A549 (cell line): ENCODE results near the gene NLRC5. TPM values are rescaled to one million over a fixed set of nuclear protein-coding genes. Genes with fewer than 3 reads are reported as not detected.
A peak's percentile ranks its signal among the peaks of the same experiment; 100 is the strongest.

Experiments used
- ATAC-seq, 2 experiments: fragments of 200-7000 bp in 1 of 2; fragments of >200 bp in 1 of 2; cut with Nextera tagmentation in 1 of 2; cut with Tn5 transposase in 1 of 2; 3 replicates each; pipeline versions ENCODE4 v1.8.0 to v1.9.1; 2018 to 2020; ENCODE audit warnings: mild to moderate bottlenecking in 1 of 2, moderate library complexity in 1 of 2
- CTCF ChIA-PET: fragments of 300-600 bp; sonication (Branson Sonifier 250); formaldehyde crosslinking; extraction: SDS; loops from one replicate; lab custom pipeline; 2021; ENCODE audit warnings: antibody characterized with exemption, inconsistent platforms; lab: Yijun Ruan, JAX
- POLR2A ChIA-PET: fragments of 350-600 bp; formaldehyde crosslinking; extraction: SDS; loops from one replicate; lab custom pipeline; 2021; ENCODE audit warnings: antibody characterized with exemption, inconsistent platforms; lab: Yijun Ruan, JAX
- DNase-seq, 2 experiments: peaks; one replicate each; pipeline versions ENCODE4 v3.0.0 to v3.0.0-alpha.2; 2011 to 2016; ENCODE audit warnings: low read depth in 1 of 2, low spot score in 1 of 2
- FAIRE-seq: peaks from 2 replicates; lab custom pipeline; 2011; peaks lifted over from hg19 to GRCh38; lab: Jason Lieb, UNC
- H3K27ac ChIP-seq, 2 experiments: fragments of >200 bp; sonication (Bioruptor Twin); formaldehyde crosslinking; 3 replicates each; pipeline ENCODE4 v1.5.1; 2016 to 2017
- H3K4me1 ChIP-seq: fragments of >200 bp; sonication (Bioruptor Twin); formaldehyde crosslinking; 3 replicates; pipeline ENCODE4 v1.6.1; 2016
- H3K4me2 ChIP-seq: fragments of >200 bp; sonication (Bioruptor Twin); formaldehyde crosslinking; 3 replicates; pipeline ENCODE4 v1.6.1; 2016
- H3K4me3 ChIP-seq: fragments of >200 bp; sonication (Bioruptor Twin); formaldehyde crosslinking; 3 replicates; pipeline ENCODE4 v1.5.1; 2016
- H3K9me3 ChIP-seq: fragments of >200 bp; sonication (Bioruptor Twin); formaldehyde crosslinking; 3 replicates; pipeline ENCODE4 v1.6.1; 2016
- CEBPB ChIP-seq, 2 experiments: fragments of >200 bp in 1 of 2; sonication (Bioruptor Twin) in 1 of 2; formaldehyde crosslinking in 1 of 2; IDR thresholded peaks; 2 replicates each; pipeline ENCODE4 v1.6.1; 2012 to 2016
- EHMT2 ChIP-seq: fragments of 200-600 bp; sonication (generic); IDR thresholded peaks from 2 replicates; pipeline ENCODE4 v1.6.1; 2016; ENCODE audit warnings: antibody characterized with exemption, low read depth, mild to moderate bottlenecking, moderate library complexity
- EP300 ChIP-seq, 2 experiments: fragments of >200 bp; sonication (Bioruptor Twin); formaldehyde crosslinking; IDR thresholded peaks; 2 replicates in 1 of 2; 3 replicates in 1 of 2; pipeline ENCODE4 v1.6.1; 2016 to 2017
- FOSB ChIP-seq: fragments of 250-450 bp; sonication (Bioruptor Pico); IDR thresholded peaks from 2 replicates; pipeline ENCODE4 v1.5.0; 2020; ENCODE audit warnings: mild to moderate bottlenecking, moderate library complexity
- FOSL2 ChIP-seq, 2 experiments: fragments of 450-650 bp in 1 of 2; fragments of >200 bp in 1 of 2; sonication (Bioruptor Twin) in 1 of 2; formaldehyde crosslinking; IDR thresholded peaks; 2 replicates each; pipeline versions ENCODE4 v1.5.0 to v1.6.1; 2016 to 2020; ENCODE audit warnings: mild to moderate bottlenecking in 1 of 2, moderate library complexity in 1 of 2
- GATA3 ChIP-seq: IDR thresholded peaks from 2 replicates; pipeline ENCODE4 v1.6.1; 2012; ENCODE audit warnings: borderline replicate concordance
- HDAC2 ChIP-seq: fragments of 200-600 bp; sonication (generic); IDR thresholded peaks from 2 replicates; pipeline ENCODE4 v1.6.1; 2016
- HEYL ChIP-seq: fragments of 250-450 bp; sonication (Bioruptor Pico); IDR thresholded peaks from 2 replicates; pipeline ENCODE4 v1.8.0; 2021; ENCODE audit warnings: mild to moderate bottlenecking, moderate library complexity
- HOXA7 ChIP-seq: fragments of 250-450 bp; sonication (Bioruptor Pico); IDR thresholded peaks from 2 replicates; pipeline ENCODE4 v1.5.0; 2020; ENCODE audit warnings: mild to moderate bottlenecking, moderate library complexity
- JUNB ChIP-seq: fragments of >200 bp; sonication (Bioruptor Twin); formaldehyde crosslinking; IDR thresholded peaks from 2 replicates; pipeline ENCODE4 v1.6.1; 2016
- KDM1A ChIP-seq: fragments of 200-600 bp; sonication (generic); IDR thresholded peaks from 2 replicates; pipeline ENCODE4 v1.6.1; 2016; ENCODE audit warnings: low read depth, mild to moderate bottlenecking
- MAZ ChIP-seq: fragments of 150-350 bp; IDR thresholded peaks from 2 replicates; pipeline ENCODE4 v1.6.1; 2014; ENCODE audit warnings: antibody characterized with exemption, low read depth, low read length, borderline replicate concordance
- PHF8 ChIP-seq: fragments of 200-600 bp; sonication (generic); IDR thresholded peaks from 2 replicates; pipeline ENCODE4 v1.6.1; 2016; ENCODE audit warnings: low read depth, mild to moderate bottlenecking, antibody characterized with exemption, moderate library complexity, borderline replicate concordance
- POLR2AphosphoS2 ChIP-seq: conservative IDR thresholded peaks from 2 replicates; pipeline ENCODE4 v1.6.1; 2012; ENCODE audit warnings: low read length, improper control_type of control experiment, inconsistent platforms
- RAD21 ChIP-seq, 2 experiments: fragments of >200 bp in 1 of 2; sonication (Bioruptor Twin) in 1 of 2; formaldehyde crosslinking in 1 of 2; IDR thresholded peaks in 1 of 2; conservative IDR thresholded peaks in 1 of 2; 2 replicates in 1 of 2; 3 replicates in 1 of 2; pipeline ENCODE4 v1.6.1; 2012 to 2018; ENCODE audit warnings: inconsistent platforms in 1 of 2
- RCOR1 ChIP-seq: fragments of 150-350 bp; IDR thresholded peaks from 2 replicates; pipeline ENCODE4 v1.6.1; 2014; ENCODE audit warnings: antibody characterized with exemption, low read length, low read depth
- RFX5 ChIP-seq: fragments of 450-650 bp; IDR thresholded peaks from 2 replicates; pipeline ENCODE4 v1.7.1; 2014; ENCODE audit warnings: antibody characterized with exemption, mild to moderate bottlenecking, moderate library complexity
- SMC3 ChIP-seq: fragments of >200 bp; sonication (Bioruptor Twin); formaldehyde crosslinking; IDR thresholded peaks from 3 replicates; pipeline ENCODE4 v1.6.1; 2018; ENCODE audit warnings: inconsistent platforms
- TP53 ChIP-seq: fragments of 250-450 bp; sonication (Bioruptor Pico); IDR thresholded peaks from 2 replicates; pipeline ENCODE4 v1.5.0; 2021; ENCODE audit warnings: mild to moderate bottlenecking, moderate library complexity
- ZC3H11A ChIP-seq: fragments of 450-650 bp; IDR thresholded peaks from 2 replicates; pipeline ENCODE4 v1.6.1; 2014; ENCODE audit warnings: antibody characterized with exemption, mild to moderate bottlenecking
- ZSCAN20 ChIP-seq: fragments of 250-450 bp; sonication (Bioruptor Pico); IDR thresholded peaks from 2 replicates; pipeline ENCODE4 v1.8.0; 2022; ENCODE audit warnings: mild to moderate bottlenecking, moderate library complexity
- WGBS: methylation state at CpG from one replicate; pipeline ENCODE4 v1.1.6; 2017; ENCODE audit errors: missing lambda C conversion rate; 5-methylcytosine and 5-hydroxymethylcytosine counted together
- polyA plus RNA-seq, 4 experiments: library from polyadenylated mRNA; depleted of rRNA in 3 of 4; stranded (reverse); fragments of >200 nt; fragmentation: RNase III in 1 of 4; extraction: RNeasy Plus Mini Kit Qiagen cat#74134 plus additional on column Dnase treatment in 1 of 4; gene quantifications; 2 replicates in 3 of 4; 3 replicates in 1 of 4; pipeline ENCODE4 v1.2.3, GENCODE V29; 2011 to 2017
- TF ChIP-seq, protein P1 (sequence below): IDR thresholded peaks from 2 replicates; pipeline ENCODE4 v1.6.1; 2012
- TF ChIP-seq, protein P2 (sequence below): fragments of 250-450 bp; sonication (Bioruptor Pico); IDR thresholded peaks from 2 replicates; pipeline ENCODE4 v1.5.0; 2021; ENCODE audit warnings: mild to moderate bottlenecking, moderate library complexity, borderline replicate concordance
- TF ChIP-seq, protein P3 (sequence below): fragments of >200 bp; sonication (Bioruptor Twin); formaldehyde crosslinking; IDR thresholded peaks from 2 replicates; pipeline ENCODE4 v1.6.1; 2016
- TF ChIP-seq, protein P4 (sequence below): fragments of 200-600 bp; sonication (generic); IDR thresholded peaks from 2 replicates; pipeline ENCODE4 v1.6.1; 2016; ENCODE audit warnings: antibody characterized with exemption, mild to moderate bottlenecking, moderate library complexity
- TF ChIP-seq, protein P5 (sequence below): fragments of 250-450 bp; sonication (Bioruptor Pico); IDR thresholded peaks from 2 replicates; pipeline ENCODE4 v1.5.0; 2020; ENCODE audit warnings: low read depth, mild to moderate bottlenecking, moderate library complexity
- TF ChIP-seq, protein P6 (sequence below): fragments of 150-350 bp; IDR thresholded peaks from 2 replicates; pipeline ENCODE4 v1.6.1; 2014; ENCODE audit warnings: low read depth, mild to moderate bottlenecking, low read length

Gene NLRC5
- polyA plus RNA-seq, 2 of the 4 experiments (the other 2 are of a cell fraction): 2.5 to 3.6 TPM

DNA sequence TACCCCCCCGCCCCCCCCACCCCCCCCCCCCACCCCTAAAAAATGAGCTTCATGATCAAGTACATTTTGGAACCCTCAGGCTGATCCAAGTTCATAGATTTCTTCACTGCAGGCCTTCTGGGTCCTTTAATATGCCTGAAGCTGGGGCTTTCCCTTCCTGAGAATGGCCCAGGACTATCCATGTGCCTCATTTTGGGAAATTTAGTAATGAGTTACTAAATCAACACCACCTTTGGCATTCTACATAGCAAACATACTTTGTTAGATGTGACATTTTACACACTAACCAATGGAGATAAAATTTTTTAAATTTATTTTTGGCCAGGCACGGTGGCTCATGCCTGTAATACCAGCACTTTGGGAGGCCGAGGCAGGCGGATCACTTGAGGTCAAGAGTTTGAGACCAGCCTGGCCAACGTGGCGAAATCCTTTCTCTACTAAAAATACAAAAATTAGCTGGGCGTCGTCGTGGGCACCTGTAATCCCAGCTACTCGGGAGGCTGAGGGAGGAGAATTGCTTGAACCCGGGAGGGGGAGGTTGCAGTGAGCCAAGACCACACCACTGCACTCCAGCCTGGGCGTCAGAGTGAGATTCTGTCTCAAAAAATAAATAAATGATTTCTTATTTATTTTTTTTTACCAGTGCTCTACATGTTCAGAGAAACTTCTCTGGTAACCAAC is 43.4 kb upstream of the NLRC5 start:
- ATAC-seq (no peak), FAIRE-seq (no peak), DNase-seq (no peak)
- Histone ChIP-seq H3K9me3 (no peaks in the 10 kb centered on the region), H3K4me2 (no peak overlapping the region), H3K4me3 (no peak overlapping the region), H3K4me1 (no peaks in the 10 kb centered on the region), H3K27ac (no peak overlapping the region)
- ChIA-PET CTCF (interaction anchor here (0.8 to 2.3 kb wide), 10 partner anchors 9 to 156 kb away, joined by 3 to 7 read pairs (median 4); no protein-coding TSS in a partner anchor), POLR2A (interaction anchor here (0.7 to 5.4 kb wide), 2 partner anchors 15 to 100 kb away, joined by 4 to 26 read pairs; partner anchors contain the start of gene HERPUD1)
- TF ChIP-seq RAD21 (conservative IDR thresholded peaks at IDR 0.05 in 1 of 2, IDR thresholded peaks at IDR 0.05 in 1 of 2): no peak
- TF ChIP-seq, protein P1, sequence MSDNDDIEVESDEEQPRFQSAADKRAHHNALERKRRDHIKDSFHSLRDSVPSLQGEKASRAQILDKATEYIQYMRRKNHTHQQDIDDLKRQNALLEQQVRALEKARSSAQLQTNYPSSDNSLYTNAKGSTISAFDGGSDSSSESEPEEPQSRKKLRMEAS: no peak
- TF ChIP-seq RFX5: no peak
- TF ChIP-seq, protein P2, sequence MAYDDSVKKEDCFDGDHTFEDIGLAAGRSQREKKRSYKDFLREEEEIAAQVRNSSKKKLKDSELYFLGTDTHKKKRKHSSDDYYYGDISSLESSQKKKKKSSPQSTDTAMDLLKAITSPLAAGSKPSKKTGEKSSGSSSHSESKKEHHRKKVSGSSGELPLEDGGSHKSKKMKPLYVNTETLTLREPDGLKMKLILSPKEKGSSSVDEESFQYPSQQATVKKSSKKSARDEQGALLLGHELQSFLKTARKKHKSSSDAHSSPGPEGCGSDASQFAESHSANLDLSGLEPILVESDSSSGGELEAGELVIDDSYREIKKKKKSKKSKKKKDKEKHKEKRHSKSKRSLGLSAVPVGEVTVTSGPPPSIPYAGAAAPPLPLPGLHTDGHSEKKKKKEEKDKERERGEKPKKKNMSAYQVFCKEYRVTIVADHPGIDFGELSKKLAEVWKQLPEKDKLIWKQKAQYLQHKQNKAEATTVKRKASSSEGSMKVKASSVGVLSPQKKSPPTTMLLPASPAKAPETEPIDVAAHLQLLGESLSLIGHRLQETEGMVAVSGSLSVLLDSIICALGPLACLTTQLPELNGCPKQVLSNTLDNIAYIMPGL (CRISPR knock-in tag): no peak
- TF ChIP-seq KDM1A: no peak
- TF ChIP-seq HOXA7 (CRISPR knock-in tag): no peak
- TF ChIP-seq POLR2AphosphoS2: no peak
- no peak for TF ChIP-seq JUNB
- TF ChIP-seq RCOR1: no peak
- TF ChIP-seq EHMT2: no peak
- no peak for TF ChIP-seq HEYL (CRISPR knock-in tag)
- TF ChIP-seq, protein P3, sequence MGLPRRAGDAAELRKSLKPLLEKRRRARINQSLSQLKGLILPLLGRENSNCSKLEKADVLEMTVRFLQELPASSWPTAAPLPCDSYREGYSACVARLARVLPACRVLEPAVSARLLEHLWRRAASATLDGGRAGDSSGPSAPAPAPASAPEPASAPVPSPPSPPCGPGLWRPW: no peak
- no peak for TF ChIP-seq EP300 (IDR thresholded peaks at IDR 0.05)
- TF ChIP-seq HDAC2: no peak
- no peak for TF ChIP-seq SMC3
- TF ChIP-seq, protein P4, sequence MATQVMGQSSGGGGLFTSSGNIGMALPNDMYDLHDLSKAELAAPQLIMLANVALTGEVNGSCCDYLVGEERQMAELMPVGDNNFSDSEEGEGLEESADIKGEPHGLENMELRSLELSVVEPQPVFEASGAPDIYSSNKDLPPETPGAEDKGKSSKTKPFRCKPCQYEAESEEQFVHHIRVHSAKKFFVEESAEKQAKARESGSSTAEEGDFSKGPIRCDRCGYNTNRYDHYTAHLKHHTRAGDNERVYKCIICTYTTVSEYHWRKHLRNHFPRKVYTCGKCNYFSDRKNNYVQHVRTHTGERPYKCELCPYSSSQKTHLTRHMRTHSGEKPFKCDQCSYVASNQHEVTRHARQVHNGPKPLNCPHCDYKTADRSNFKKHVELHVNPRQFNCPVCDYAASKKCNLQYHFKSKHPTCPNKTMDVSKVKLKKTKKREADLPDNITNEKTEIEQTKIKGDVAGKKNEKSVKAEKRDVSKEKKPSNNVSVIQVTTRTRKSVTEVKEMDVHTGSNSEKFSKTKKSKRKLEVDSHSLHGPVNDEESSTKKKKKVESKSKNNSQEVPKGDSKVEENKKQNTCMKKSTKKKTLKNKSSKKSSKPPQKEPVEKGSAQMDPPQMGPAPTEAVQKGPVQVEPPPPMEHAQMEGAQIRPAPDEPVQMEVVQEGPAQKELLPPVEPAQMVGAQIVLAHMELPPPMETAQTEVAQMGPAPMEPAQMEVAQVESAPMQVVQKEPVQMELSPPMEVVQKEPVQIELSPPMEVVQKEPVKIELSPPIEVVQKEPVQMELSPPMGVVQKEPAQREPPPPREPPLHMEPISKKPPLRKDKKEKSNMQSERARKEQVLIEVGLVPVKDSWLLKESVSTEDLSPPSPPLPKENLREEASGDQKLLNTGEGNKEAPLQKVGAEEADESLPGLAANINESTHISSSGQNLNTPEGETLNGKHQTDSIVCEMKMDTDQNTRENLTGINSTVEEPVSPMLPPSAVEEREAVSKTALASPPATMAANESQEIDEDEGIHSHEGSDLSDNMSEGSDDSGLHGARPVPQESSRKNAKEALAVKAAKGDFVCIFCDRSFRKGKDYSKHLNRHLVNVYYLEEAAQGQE: no peak
- 92% methylated on average over 11 of the region's 12 CpGs for WGBS

DNA sequence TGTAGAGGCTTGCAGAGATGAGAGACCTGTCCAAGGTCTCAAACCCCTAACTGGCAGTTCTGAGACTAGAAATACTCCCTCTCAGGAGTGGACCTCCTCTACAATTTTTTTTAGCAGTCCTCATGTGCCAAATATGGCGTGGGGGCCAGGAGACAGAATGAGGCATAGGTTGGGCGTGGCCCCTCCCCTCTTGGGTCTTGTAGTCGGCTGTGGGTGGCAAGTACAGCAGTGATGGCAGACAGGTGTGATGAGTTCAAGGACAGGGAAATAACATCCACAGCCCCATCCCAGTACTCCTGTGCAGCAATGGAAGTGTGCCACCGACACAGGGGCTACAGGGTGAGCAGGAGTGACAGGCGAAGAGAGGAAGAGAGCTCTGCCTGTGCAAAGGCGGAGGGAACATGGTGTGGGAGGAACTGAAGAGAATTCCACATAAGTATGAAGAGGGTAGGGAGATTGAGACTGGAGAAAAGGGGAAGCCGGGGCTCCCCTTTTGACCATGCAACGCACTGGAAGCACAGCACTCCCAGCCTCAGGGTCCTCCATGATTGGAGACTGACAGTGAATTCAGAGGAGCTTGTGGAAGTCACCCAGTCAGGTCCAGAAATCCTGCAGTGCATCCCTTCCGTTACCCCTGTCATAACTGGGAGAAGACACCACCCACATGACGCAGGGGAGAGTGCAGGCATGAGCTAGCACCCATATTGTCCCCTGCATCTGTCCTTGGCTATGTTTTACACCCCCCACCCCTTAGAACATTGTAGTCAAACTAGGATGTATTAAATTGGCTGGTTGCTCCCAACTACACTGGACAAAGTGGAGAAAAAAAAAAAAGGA is 42.4 kb upstream of the NLRC5 start:
- 93% methylated on average over 10 of the region's 10 CpGs for WGBS
- Histone ChIP-seq H3K4me3 (no peak overlapping the region), H3K9me3 (no peaks in the 10 kb centered on the region), H3K4me2 (no peak overlapping the region), H3K27ac (no peak overlapping the region), H3K4me1 (no peaks in the 10 kb centered on the region)
- FAIRE-seq (no peak), ATAC-seq (peak in 1 of 2 experiments; percentile 3; a peak in 2 of 6 replicates), DNase-seq (no peak)
- CTCF ChIA-PET: interaction anchor here (0.6 to 2.3 kb wide), 14 partner anchors 15 to 284 kb away, joined by 3 to 7 read pairs (median 4); no protein-coding TSS in a partner anchor
- POLR2A ChIA-PET: interaction anchor here (5.4 kb wide), 1 partner anchor 15 kb away, joined by 26 read pairs; the partner anchor contains the start of gene HERPUD1
- TF ChIP-seq, protein P5, sequence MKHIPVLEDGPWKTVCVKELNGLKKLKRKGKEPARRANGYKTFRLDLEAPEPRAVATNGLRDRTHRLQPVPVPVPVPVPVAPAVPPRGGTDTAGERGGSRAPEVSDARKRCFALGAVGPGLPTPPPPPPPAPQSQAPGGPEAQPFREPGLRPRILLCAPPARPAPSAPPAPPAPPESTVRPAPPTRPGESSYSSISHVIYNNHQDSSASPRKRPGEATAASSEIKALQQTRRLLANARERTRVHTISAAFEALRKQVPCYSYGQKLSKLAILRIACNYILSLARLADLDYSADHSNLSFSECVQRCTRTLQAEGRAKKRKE: no peak
- TF ChIP-seq GATA3 (no peak), FOSL2 (IDR thresholded peaks at IDR 0.05) (no peak), FOSL2 (CRISPR knock-in tag; IDR thresholded peaks at IDR 0.05) (no peak), FOSB (CRISPR knock-in tag) (no peak), SMC3 (no peak), ZC3H11A (no peak), TP53 (no peak), ZSCAN20 (CRISPR knock-in tag) (no peak), CEBPB (IDR thresholded peaks at IDR 0.05) (no peak), PHF8 (no peak), HEYL (CRISPR knock-in tag) (no peak), JUNB (no peak), MAZ (no peak), HOXA7 (CRISPR knock-in tag) (no peak)
- TF ChIP-seq, protein P6, sequence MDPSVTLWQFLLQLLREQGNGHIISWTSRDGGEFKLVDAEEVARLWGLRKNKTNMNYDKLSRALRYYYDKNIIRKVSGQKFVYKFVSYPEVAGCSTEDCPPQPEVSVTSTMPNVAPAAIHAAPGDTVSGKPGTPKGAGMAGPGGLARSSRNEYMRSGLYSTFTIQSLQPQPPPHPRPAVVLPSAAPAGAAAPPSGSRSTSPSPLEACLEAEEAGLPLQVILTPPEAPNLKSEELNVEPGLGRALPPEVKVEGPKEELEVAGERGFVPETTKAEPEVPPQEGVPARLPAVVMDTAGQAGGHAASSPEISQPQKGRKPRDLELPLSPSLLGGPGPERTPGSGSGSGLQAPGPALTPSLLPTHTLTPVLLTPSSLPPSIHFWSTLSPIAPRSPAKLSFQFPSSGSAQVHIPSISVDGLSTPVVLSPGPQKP: no peak
